ENCODE results near the gene ANK2.

DNA sequence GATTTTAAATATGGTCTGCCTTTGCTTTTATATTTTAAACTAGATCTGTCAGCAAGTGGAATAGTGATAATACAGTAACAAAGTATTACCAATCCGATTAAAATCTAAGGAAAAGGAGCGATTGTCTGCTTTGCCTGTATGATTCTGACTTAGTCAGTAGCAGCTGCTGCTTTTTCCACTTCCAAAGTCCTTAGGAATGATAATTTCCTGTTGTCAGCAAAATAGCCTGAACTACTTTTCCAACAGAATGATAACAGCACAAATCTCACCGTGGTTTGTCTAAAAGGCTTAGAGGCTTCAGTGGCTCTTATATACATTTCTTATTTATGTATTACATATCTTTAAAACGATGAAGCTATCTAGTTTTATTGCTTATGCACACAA is 290.0 kb downstream of the ANK2 start:
- TF ChIP-seq POLR2A (IDR thresholded peaks at IDR 0.05; ENCODE audit: extremely low read depth, insufficient read length) (no peak), CTCF (IDR thresholded peaks at IDR 0.05; ENCODE audit: low read depth, low read length) (no peak), MAX (IDR thresholded peaks at IDR 0.05; ENCODE audit: low read depth, low read length) (no peak)
